Stimulated activated CD4-positive, alpha-beta T cell treated with anti-CD3 and anti-CD28 coated beads, Interleukin-12 subunit alpha, Interleukin-12 subunit beta, amount 100 ng/mL, for 24 hours (primary cell): ENCODE measurements around the gene SLA2.
"Not testable (repeated sequence)": the region's sequence is repeated elsewhere in the genome, so short reads cannot be mapped to it uniquely, and the experiment has no call there.

ENCODE experiments used
- DNase-seq, 2 experiments: peaks; one replicate each; pipeline ENCODE4 v3.0.0-alpha.2; 2020; ENCODE audit warnings: low read depth in 2 of 2

Gene SLA2, protein sequence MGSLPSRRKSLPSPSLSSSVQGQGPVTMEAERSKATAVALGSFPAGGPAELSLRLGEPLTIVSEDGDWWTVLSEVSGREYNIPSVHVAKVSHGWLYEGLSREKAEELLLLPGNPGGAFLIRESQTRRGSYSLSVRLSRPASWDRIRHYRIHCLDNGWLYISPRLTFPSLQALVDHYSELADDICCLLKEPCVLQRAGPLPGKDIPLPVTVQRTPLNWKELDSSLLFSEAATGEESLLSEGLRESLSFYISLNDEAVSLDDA

DNA sequence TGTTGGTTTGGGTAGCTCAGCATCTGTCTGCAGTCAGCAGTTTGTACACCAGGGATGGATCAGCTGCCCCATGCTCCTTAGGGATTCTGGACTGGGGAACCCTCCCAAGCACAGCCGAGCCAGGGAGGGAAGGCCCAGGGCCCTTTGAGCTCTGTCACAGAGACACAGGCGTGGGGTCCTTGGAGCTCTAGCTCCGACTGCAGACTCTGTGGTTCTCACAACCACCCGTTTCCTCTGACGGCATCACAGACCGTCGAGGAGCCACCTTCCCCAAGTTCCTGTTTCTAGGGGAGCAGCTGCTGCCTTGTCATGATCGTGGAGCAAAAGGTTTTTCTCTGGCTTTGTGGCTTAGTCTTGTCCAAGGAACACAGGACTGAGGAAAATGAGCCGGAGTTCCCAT, at the start of gene SLA2:
TSS of gene SLA2 (minus strand) at position 199 of the 400 bp plus-strand sequence. CDS start 4,861 bp downstream, outside the sequence.
- DNase-seq, result peak; percentile 39 to 53

- not testable (repeated sequence) for DNase-seq
These were observed 49.5 kb upstream of the SLA2 start for GRCh38 chr20:36695467-36695866.

GRCh38 chr20:36688630-36689029, 42.6 kb upstream of the SLA2 start:
- no peak for DNase-seq

- DNase-seq, result no peak
These were observed 41.9 kb upstream of the SLA2 start for GRCh38 chr20:36687850-36688249.

DNA sequence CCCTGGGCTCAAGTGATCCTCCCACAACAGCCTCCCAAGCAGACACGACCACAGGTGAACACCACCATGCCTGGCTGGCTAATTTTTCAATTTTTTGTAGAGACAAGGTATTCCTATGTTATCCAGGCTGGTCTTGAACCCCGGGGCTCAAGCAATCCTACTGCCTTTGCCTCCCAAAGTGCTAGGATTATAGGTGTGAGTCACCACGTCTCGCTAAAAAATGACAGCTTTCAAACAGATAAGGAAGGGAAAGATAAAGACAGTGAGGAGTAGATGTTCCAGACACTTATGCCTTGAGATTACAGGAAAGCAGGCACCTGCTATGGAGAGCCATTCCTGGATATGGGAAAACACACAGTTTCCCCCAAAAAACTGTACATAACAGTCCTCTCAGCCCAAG, 40.9 kb upstream of the SLA2 start:
- no peak for DNase-seq

GRCh38 chr20:36686504-36686903, 40.5 kb upstream of the SLA2 start:
- no peak for DNase-seq

- no peak for DNase-seq
These were observed 38.8 kb upstream of the SLA2 start for GRCh38 chr20:36684747-36685146.

DNA sequence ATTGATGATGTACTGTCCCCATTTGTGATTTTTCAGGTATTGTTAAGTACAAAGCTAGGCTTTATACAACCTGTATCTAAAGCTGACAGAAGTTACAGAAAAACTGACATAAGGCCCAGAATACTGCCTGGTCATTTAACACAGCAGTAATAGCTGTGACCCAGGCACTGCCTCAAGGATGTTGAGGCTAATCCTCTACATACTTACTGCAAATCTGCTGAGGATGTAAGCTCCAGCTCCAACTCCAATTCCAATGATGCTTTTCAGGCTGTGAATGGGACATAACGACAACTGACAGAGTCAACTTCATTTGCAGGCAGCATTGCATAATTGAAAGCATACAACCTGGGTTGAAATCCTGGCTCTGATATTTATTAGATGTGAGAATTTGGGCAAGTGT, 36.3 kb upstream of the SLA2 start:
- DNase-seq, result no peak

GRCh38 chr20:36677422-36677771, 31.4 kb upstream of the SLA2 start:
- no peak for DNase-seq

DNA sequence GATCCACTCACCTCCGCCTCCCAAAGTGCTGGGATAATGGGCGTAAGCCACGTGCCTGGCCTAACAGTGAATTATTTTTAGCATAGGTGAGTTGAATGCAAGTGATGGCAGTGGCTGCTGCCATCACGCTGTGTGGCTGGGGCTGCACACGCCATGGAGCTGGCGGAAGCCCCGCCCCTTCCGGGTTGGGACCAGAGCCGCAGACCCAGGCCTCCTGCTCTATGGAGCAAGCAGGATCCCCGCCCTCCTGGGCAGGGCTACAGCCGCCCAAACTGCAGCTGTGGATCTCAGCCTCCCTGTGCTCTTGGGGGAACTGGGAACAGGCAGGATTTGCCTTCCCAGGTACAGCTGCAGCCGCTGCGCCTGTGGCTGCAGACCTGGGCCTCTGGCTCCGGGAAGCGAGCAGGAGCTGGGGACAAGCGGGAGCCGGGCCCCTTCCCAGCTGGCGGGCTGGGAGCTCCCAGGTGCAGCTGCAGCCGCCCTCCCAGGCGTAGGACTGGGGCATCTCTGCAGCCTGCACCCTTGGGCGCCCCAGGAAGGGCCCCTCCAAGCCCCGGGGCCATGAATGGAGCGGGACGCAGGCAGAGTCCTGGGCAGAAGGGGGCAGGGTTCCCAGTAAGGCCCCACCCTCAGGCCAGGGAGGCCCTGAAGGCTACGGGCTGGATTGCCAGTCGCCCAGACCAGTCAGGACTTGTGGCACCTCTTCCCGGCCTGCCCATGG, 30.9 kb upstream of the SLA2 start:
- no peak for DNase-seq

- not testable (repeated sequence) for DNase-seq
These were observed 29.5 kb upstream of the SLA2 start for GRCh38 chr20:36675545-36675944.

DNA sequence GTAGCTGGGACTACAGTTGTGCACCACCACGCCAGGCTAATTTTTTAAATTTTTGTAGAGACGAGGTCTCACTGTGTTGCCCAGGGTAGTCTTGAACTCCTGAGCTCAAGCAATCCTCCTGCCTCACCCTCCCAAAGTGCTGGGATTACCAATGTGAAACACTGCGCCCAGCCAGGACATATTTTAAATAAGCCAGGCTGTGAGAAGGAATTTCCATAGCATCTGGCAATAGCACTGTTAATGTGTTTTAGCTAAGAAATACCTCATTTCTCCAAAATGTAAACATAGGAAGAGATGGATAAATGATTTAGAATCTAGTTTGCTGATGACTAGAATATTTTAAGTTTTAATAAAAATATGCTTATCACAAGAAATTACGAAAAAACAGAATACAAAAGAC, 27.0 kb upstream of the SLA2 start:
- DNase-seq, result no peak

GRCh38 chr20:36670665-36671357, 24.8 kb upstream of the SLA2 start:
- no peak for DNase-seq

DNA sequence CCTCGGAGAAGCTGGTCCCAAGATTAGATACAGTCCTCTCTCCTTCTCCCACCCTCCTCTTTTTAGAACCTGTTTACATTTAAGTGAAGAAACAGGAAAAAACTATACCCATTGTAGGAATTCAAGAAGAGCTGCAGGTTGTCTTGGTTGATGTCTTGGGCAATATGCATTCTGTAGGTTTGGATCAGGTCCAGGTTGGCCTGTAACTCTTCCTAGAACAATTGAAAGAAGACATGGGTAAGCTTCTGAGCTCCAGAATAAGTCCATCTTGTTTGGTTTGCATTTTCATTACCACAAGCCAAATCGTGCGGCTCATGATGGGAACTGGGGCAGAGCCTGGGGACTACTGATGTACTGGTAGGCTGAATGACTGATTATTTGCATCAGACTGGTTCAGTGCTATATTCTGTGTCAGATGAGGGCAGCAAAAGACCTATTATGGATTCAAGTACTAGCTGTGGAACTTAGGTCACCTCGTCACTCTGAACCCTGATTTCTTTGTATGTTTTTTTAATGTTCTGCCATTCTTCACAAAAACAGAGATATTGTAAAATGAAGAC, 20.3 kb upstream of the SLA2 start:
- DNase-seq, result no peak

DNA sequence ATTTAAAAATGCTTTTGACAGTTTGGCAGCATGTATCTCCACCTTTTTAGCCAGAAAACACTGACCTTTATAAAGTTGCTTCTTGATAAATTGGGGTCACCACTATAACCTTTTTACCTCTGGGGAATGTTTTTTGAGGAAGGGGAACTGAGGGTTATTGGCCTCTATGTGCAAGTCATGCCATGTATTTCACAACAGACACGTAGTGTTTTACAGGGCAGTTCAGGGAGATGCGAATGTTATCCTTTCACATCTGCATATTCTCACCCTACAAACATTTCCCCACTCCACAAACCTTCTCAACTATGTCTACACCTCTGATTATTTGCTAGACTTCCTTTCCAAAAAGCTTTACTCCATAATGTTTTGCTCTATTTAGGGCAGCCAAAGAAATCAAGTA, 17.0 kb upstream of the SLA2 start:
- no peak for DNase-seq

GRCh38 chr20:36658300-36658699, 12.3 kb upstream of the SLA2 start:
- no peak for DNase-seq

DNA sequence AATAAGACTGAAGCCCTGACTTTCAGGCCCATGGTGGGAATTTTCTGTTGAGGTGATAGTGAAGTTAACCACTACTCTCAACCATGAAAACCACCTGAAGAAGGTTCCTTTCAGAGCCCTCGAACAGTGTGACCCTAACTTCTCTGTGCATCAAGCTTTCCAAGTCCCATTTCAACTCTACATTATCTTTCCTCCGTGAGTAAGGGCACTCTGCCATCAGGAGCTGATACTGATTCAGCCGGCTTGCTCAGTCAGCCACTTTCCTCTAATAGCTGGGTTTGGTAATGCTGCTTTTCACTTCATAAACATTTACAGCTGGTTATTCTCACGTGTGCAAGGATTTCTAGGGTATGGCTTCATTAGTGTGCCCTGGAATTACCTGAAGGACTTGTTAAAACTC, 10.7 kb upstream of the SLA2 start:
- DNase-seq, result no peak

DNA sequence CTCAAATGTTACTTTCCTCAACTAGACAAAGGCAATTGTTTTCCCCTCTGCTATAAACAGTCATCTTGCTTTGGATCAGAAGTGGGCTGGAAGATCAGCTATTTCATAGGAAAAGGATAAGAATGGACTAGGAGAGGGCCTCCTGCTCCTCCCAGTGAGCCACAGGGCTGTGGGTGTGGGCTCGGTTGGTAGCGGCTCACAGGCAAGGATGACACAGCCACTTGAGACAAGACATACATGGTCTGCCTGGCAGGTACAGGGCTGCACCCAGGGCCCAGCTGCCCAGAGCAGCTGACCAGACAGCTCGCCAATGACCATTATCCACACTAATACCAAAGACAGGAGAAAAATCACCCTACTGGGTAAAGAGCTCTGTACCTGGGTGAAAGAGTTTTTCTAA, 9.0 kb upstream of the SLA2 start:
- DNase-seq, result no peak

DNA sequence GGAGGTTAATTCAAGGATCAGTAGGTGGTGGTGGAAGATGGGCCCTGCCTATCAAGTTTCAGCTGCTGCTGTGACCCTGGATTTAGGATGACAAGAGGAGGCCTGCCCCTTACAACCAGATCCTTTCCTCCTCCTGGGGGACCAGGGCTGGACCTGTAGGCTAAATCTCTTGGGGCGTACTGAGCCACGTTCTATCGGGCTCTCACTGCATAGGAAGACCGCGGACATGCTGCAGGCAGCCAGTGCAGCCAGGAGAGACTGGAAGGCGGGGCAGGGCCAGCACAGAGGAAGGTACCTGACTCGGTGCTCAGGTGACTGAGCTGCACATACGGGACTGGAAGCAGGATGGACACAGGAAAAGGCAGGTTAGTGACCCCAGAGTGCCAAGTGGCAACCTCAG, 8.5 kb upstream of the SLA2 start:
- DNase-seq, result no peak

DNA sequence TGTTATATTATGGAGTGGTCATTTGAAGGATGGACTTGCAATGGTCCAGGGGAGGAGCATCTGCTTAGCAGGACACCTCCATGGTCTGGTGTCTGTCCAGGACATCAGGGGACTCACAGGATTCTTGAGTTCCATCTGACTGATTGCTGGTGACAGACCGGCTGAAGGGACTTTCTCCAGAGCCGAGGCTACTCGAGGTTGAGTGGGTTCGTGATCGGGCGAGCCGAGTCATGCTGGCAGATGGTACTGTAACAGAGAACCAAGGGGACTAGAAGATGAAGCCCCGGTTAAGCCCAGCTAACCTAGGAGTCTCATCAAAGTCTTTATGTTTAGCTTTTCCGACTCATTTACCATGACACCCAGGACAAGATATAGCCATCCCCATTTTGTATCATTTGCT, 7.5 kb upstream of the SLA2 start:
- no peak for DNase-seq

- DNase-seq, result no peak
These were observed 1.5 kb upstream of the SLA2 start for GRCh38 chr20:36647196-36648121.

DNA sequence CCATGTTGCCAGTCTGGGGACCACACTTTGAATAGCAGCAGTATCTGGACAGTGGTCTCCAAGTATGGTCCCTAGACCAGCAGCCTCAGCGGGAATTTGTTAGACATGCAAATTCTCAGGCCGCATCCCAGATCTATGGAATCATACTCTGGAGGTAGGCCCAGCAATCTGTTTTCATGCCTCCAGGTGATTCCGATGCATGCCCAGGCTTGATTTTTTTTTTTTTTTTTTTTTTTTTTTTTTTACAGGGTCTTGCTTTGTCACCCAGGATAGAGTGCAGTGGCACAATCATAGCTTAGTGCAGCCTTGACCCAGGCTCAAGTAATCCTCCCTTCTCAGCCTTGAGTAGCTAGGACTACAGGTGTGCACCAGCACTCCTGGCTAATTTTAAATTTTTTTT, 682 bp upstream of the SLA2 start:
- no peak for DNase-seq
